GM19438 (cell line): Measurements from ENCODE around the gene MED13.
"Not testable (repeated sequence)": the region's sequence is repeated elsewhere in the genome, so short reads cannot be mapped to it uniquely, and the experiment has no call there.

Source experiments
- ATAC-seq: cut with Tn5 transposase; IDR thresholded peaks from one replicate; pipeline ENCODE4 v1.9.1; 2021; ENCODE audit warnings: low read depth; ENCODE audit not compliant: unreplicated experiment

Gene MED13

GRCh38 chr17:62003141-62003540 is 61.9 kb downstream of the MED13 start:
- ATAC-seq, result not testable (repeated sequence)

GRCh38 chr17:62001105-62001504 is 64.0 kb downstream of the MED13 start:
- ATAC-seq, result no peak

DNA sequence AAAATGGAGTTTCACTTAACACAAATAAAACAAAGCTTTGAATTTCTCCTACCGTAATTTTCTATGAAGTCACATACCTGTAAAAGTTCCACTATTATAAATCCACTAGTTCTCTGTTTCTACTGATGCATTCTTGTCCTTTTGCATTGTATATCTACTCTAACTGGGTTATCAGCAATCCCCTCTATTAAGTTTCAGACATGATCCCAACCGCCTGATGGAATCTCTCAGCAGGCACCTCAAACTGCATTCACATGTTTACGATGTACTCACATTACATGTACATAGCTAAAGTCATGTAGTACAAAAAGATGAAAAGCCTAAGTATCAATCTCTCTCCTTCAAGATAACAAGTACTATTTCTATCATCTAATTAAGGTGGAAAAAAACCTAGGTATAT is 64.9 kb downstream of the MED13 start:
- ATAC-seq, result no peak

- ATAC-seq, result not testable (repeated sequence)
These were observed 66.5 kb downstream of the MED13 start for GRCh38 chr17:61998534-61998933.

DNA sequence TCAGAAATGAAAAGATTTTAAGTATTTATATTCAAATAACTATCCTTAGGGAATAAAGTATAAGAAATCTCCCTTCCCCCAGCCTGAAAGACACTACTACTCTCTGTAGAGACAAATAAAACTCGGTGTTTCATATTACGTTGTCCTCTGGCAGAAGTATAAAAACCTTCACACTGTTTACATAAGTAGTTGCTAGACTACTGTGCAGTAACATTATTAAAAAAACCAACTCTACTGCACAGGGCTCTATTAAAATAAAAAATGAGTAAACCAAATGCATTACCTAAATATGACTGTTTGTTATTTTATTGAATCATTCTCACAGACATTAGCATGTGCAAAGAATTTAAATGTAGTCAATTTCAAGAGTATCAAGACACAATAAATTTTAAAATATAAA is 67.4 kb downstream of the MED13 start:
- no peak for ATAC-seq

DNA sequence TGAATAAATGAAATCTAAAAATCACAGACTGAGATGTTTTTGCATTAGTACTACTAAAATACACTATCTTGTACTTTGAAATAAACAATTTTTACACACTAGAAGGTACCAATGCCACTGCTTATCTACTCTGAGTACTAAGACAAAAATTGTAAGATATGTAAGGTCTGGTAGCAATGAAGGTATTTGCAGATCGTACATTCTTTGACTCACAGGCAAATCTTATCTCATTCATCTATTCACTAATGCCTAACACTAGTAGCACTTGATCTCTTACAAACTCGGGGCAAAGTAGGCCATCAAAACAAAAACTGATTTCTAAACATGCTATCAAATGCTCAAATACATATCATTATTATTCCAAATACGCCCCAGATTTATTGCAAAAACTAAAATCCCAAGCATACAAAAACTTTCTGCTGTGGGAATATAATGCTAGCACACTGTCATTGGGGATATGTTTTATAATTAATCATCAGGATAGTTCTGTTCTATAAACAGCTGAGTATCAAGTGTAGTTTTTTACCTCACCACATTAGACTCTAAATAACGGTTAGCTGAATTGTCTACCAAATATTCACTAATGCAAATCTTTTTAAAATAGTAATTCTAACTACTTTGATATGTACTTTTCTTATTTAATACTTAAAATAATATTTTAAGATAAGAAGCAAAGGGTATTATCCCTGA is 68.0 kb downstream of the MED13 start:
- ATAC-seq, result no peak

DNA sequence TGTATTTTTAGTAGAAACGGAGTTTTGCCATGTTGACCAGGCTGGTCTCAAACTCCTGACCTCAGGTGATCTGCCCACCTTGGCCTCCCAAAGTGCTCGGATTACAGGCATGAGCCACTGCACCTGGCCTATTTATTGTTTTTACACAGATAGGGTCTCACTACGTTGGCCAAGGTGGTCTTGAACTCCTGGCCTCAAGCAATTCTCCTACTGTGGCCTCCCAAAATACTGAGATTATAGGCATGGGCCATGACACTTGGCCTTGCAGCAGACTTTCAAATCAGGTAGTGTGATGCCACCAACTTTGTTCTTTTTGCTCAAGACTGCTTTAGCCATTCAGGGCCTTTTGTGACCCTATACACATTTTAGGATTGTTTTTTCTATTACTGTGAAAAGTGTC is 75.6 kb downstream of the MED13 start:
- ATAC-seq, result no peak

DNA sequence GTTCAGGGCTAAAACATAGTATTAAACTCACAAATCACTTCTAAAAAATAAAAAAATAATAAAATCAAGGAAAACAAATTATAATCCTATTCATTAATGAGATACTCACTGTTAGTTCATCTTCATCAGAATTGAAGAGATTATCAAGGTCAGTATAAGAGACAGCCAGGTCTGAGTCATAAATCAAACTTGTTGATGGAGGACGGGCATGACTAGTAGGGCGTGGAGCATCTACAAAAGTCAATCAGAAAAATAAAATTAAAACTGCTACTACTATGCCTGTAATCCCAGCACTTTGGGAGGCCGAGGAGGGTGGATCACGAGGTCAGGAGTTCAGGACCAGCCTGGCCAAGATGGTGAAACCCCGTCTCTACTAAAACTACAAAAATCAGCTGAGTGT is 78.2 kb downstream of the MED13 start:
- no peak for ATAC-seq

GRCh38 chr17:61984821-61985220 is 80.3 kb downstream of the MED13 start:
- ATAC-seq, result no peak

GRCh38 chr17:61981323-61981722 is 83.8 kb downstream of the MED13 start:
- ATAC-seq, result no peak

DNA sequence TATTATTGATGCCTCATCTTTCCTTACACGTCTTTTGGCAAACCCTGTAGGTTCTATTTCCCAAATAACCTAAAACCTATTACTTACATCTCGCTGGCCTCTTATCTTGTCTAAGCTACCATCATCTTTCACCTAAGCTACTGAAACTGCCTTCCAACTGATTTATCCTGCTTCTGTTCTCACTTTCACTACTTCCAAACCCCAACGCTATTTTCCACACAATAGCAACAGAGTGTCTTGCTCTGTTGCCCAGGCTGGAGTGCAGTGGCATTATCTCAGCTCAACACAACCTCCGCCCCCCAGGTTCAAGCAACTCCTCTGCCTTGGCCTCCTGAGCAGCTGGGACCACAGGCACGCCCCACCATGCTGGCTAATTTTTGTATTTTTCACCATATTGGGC is 84.5 kb downstream of the MED13 start:
- ATAC-seq, result no peak

GRCh38 chr17:61974115-61974514 is 91.0 kb downstream of the MED13 start:
- ATAC-seq, result no peak

DNA sequence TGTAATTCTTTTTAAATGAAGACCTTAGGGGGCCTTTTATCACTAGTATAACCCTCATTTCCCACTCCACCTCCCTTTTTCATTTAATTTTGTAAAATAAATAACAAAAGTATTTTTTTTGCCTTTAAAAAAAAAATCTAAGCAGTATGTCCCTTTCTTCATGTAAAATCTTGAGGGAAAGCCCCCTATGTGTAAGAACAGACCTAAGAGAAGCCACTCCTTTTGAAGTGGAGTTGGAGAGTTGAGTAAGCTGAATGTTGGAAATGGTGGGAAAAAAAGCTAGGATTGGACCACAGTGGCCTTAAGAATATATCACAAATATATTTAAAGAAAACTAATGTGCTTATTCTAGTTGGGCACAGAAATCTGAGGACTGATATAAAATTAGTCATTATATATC is 92.8 kb downstream of the MED13 start:
- no peak for ATAC-seq

DNA sequence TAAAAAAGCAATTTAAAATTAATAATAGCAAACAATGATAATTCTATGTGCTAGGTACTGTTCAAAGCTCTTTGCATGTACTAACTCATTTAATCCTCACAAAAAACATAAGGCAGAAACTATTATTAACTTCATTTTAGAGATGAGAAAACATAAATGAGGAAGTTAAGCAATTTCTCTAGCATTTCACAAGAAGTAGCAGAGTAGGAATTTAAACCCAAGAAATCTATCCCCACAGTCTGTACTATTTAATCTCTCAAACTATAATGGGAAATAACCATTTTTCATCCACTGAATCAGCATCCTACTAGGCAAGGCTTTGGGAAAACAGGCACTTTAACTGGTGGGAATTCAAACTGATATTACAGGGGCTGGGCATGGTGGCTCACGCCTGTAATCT is 95.0 kb downstream of the MED13 start:
- no peak for ATAC-seq

DNA sequence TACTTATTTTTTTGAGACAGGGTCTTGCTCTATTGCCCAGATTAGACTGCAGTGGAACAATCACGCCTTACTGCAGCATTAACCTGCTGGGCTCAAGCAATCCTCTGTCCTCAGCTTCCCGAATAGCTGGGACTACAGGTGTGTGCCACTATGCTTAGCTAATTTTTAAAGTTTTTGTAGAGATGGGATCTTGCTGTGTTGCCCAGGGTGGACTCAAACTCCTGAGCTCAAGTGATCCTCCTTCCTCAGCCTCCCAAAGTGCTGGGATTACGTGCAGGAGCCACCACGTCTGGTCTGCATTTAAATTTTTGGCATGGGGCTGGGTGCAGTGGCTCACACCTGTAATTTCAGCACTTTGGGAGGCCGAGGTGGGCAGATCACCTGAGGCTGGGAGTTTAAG is 96.3 kb downstream of the MED13 start:
- no peak for ATAC-seq

- no peak for ATAC-seq
These were observed 97.3 kb downstream of the MED13 start for GRCh38 chr17:61967729-61968128.

DNA sequence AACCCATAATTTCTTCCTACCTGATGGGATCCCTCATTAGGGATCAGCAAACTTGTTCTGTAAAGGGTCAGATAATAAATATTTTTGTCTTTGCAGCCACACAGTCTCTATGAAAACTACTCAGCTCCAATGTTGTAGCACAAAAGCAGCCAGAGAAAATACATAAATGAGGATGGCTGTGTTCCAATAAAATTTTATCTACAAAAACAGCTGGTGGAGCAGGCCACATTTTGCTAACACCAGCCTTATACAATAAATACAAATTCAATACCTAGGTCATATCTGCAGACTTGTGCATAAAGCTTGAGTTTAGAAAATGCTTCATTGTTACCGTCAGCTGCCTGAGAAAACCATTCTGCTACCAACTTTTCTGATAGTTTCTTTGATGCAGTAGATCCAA is 98.9 kb downstream of the MED13 start:
- no peak for ATAC-seq

GRCh38 chr17:61955619-61956018 is 109.5 kb downstream of the MED13 start:
- ATAC-seq, result no peak

DNA sequence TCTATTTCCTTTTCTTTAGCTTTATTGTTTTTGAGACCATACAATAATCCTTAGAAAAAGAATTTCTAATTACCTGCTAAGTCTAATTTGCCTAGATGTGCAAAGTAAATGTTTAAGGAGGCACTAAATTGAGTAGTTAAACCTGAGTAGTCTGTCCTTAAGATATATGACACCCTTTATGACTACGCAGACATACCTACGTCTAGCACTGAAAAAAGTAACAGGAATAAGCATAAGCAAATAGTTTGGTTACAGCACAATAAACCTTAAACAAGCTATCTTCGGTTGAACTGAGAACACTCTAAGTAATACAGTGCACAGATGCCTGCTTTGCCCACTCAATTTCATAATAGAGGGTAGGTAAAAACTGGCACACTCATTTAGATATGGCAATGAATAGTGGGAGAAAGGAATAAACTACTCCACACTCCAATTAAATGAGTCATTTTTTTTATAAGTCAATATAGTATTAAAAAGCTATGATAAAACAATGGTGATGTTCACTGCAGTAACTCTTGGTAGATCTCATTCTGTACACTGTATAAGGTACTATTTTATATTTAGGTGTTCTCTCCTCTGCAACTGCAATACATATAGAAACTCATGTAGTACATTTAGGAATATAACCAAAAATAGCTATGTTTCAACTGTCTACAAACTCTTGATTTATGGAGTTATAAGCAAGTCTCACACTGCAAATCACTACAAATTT is 117.6 kb downstream of the MED13 start:
- no peak for ATAC-seq

GRCh38 chr17:61946359-61946758 is 118.7 kb downstream of the MED13 start:
- no peak for ATAC-seq

DNA sequence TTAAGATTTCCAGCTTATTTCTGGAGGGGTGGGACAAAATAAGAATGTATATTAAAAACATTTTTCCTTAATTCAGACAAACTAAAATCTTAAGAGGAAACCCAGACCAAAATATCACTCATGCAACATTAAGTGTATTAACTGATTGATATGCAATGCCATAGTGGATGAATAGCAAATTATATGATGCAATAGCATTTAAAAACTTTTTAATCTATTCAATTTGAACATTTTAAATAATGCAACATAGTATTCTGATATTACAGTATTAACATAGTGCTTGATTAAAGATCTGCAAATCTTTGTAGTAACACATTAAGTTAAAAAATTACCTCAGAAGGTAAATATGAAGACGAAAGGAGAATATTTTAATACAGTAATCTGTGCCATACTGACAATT is 122.0 kb downstream of the MED13 start:
- ATAC-seq, result no peak

DNA sequence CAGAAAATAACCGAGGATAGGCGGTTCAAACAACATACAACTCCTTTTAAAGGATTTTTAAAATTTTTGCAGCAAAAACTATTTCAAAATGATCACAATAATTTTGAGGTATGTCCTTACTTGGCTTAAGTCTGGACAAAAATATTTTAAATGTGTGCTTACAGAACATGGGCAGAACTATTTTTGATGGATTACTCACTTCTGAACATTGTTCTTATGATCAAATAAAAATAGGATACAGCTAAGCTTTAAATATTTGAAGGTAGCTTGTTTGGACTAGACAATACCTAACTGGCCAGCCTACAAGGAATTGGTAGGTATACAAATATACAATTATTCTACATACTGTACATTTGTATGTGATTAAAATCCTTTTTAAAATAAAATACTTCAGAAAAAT is 123.0 kb downstream of the MED13 start:
- ATAC-seq, result no peak

GRCh38 chr17:61928101-61928436 is 137.0 kb downstream of the MED13 start:
- ATAC-seq, result no peak
